ENCODE measurements around the gene FBXO10. TPM values are rescaled to one million over a fixed set of nuclear protein-coding genes. Genes with fewer than 3 reads are reported as not detected.

FBXO10 gene
- total RNA-seq, 4 donors from 2014 or later, result 49.8 to 62.2 (median 53.5) TPM

DNA sequence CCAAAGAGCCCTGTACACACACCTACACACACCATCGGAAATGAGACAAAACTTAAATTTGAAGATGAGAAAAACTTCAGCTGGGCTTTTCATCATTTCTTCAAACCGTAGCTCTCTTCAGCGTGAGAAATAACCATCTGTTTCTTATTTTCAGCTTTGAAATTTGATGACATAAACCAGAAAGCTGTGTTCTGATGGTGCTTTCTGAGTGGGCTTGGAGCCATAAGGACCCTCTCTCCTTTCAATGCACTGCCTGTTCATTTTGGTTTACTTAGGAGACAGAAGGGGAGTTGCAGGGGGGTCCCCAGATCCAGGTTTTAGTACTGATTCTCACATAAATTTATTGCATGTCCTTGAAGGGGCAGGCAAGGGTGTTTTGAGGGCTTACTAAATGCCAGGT, 9.5 kb downstream of the FBXO10 start:
- TF ChIP-seq CTCF (IDR thresholded peaks at IDR 0.05 in 4 of 5, conservative IDR thresholded peaks at IDR 0.05 in 1 of 5) (no peak), POLR2A (IDR thresholded peaks at IDR 0.05) (no peak)
- H3K9me3 ChIP-seq, result no peaks in the 10 kb centered on the region
- no peaks in the 10 kb centered on the region for H3K27me3 ChIP-seq
- no peak for ATAC-seq
- intact Hi-C loops (cut with DNase I; ENCODE audit: low total_unique reads), result no loop called here
- H3K27ac ChIP-seq, result peak overlapping the region in 1 of 4 donors; percentile 67
- H3K4me1 ChIP-seq, result peaks cover 11 to 28% of the 10 kb centered on the region in 2 donors
- DNase-seq, result no peak
- no peaks in the 10 kb centered on the region for H3K36me3 ChIP-seq
- in situ Hi-C loops (cut with MboI; ENCODE audit: low sequenced_read_pairs in 4 of 4), result no loop called here
- H3K4me3 ChIP-seq, result no peak overlapping the region

- DNase-seq (no peak), ATAC-seq (no peak)
- peaks cover 10 to 28% of the 10 kb centered on the region in 2 donors for H3K4me1 ChIP-seq
- intact Hi-C loops (cut with DNase I; ENCODE audit: low total_unique reads) (no loop called here), in situ Hi-C loops (cut with MboI; ENCODE audit: low sequenced_read_pairs in 4 of 4) (no loop called here)
- no peaks in the 10 kb centered on the region for H3K36me3 ChIP-seq
- H3K27me3 ChIP-seq, result no peaks in the 10 kb centered on the region
- no peak overlapping the region for H3K4me3 ChIP-seq
- TF ChIP-seq POLR2A (IDR thresholded peaks at IDR 0.05) (no peak), CTCF (IDR thresholded peaks at IDR 0.05 in 4 of 5, conservative IDR thresholded peaks at IDR 0.05 in 1 of 5) (no peak)
- no peak overlapping the region for H3K27ac ChIP-seq
- no peaks in the 10 kb centered on the region for H3K9me3 ChIP-seq
Measured at GRCh38 chr9:37565661-37566618, 10.2 kb downstream of the FBXO10 start.

DNA sequence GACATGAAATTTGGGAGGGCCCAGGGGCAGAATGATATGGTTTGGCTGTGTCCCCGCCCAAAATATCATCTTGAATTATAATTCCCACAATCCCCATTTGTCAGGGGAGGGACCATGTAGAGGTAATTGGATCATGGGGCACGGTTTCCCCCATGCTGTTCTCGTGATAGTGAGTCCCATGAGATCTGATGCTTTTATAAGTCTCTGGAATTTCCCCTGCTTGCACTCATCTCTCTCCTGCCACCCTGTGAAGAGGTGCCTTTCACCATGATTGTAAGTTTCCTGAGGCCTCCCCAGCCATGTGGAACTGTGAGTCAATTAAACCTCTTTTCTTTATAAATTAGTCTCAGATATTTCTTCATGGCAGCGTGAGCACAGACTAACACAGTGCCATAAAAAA, 11.3 kb downstream of the FBXO10 start:
- in situ Hi-C loops (cut with MboI; ENCODE audit: low sequenced_read_pairs in 4 of 4) (no loop called here), intact Hi-C loops (cut with DNase I; ENCODE audit: low total_unique reads) (no loop called here)
- no peaks in the 10 kb centered on the region for H3K9me3 ChIP-seq
- no peak for DNase-seq
- peaks cover 12 to 32% of the 10 kb centered on the region in 2 donors for H3K4me1 ChIP-seq
- H3K4me3 ChIP-seq, result no peak overlapping the region
- ATAC-seq, result no peak
- H3K27ac ChIP-seq, result no peak overlapping the region
- TF ChIP-seq CTCF (IDR thresholded peaks at IDR 0.05 in 4 of 5, conservative IDR thresholded peaks at IDR 0.05 in 1 of 5), result no peak
- TF ChIP-seq POLR2A (IDR thresholded peaks at IDR 0.05), result no peak
- no peaks in the 10 kb centered on the region for H3K27me3 ChIP-seq
- no peaks in the 10 kb centered on the region for H3K36me3 ChIP-seq

- Histone ChIP-seq H3K9me3 (no peaks in the 10 kb centered on the region), H3K4me3 (no peak overlapping the region), H3K27ac (no peak overlapping the region), H3K36me3 (no peaks in the 10 kb centered on the region), H3K27me3 (no peaks in the 10 kb centered on the region), H3K4me1 (peaks cover 20 to 39% of the 10 kb centered on the region in 2 donors)
- ATAC-seq (no peak), DNase-seq (no peak)
- intact Hi-C loops (cut with DNase I; ENCODE audit: low total_unique reads), result no loop called here
- in situ Hi-C loops (cut with MboI; ENCODE audit: low sequenced_read_pairs in 4 of 4), result no loop called here
- no peak for TF ChIP-seq POLR2A (IDR thresholded peaks at IDR 0.05)
- TF ChIP-seq CTCF (IDR thresholded peaks at IDR 0.05 in 4 of 5, conservative IDR thresholded peaks at IDR 0.05 in 1 of 5), result no peak
Measured at GRCh38 chr9:37563806-37564513, 12.2 kb downstream of the FBXO10 start.

Data from gastrocnemius medialis (tissue), 4 donors.